Caco-2 (cell line): ENCODE data around the gene PLXDC2. TPM values are rescaled to one million over a fixed set of nuclear protein-coding genes. Genes with fewer than 3 reads are reported as not detected.

Experiments used
- BruUV-seq: library from RNA; stranded (reverse); fragments of 400-500 nt; replicated peaks from 2 replicates; lab custom pipeline; 2021; lab: Mats Ljungman, UMichigan
- CTCF ChIA-PET: fragments of 300-600 bp; sonication (Branson Sonifier 250); formaldehyde crosslinking; loops from one replicate; lab custom pipeline; 2022; ENCODE audit warnings: antibody characterized with exemption; lab: Charles Lee
- POLR2A ChIA-PET: fragments of 300-600 bp; sonication (Branson Sonifier 250); formaldehyde crosslinking; loops from one replicate; lab custom pipeline; 2022; ENCODE audit warnings: antibody characterized with exemption; lab: Charles Lee
- DNase-seq, 2 experiments: peaks; one replicate each; pipeline versions ENCODE4 v3.0.0 to v3.0.0-alpha.2; 2020 to 2022
- H3K27me3 ChIP-seq: replicated peaks from 2 replicates; pipeline ENCODE4 v1.6.0; 2011; ENCODE audit warnings: low read length; ENCODE audit not compliant: control insufficient read depth, insufficient read depth
- H3K36me3 ChIP-seq: 2 replicates; pipeline ENCODE4 v1.5.1; 2011; ENCODE audit warnings: low read length; ENCODE audit not compliant: control insufficient read depth, insufficient read depth
- H3K4me1 ChIP-seq: fragments of 250-450 bp; sonication (Bioruptor Pico); 2 replicates; pipeline ENCODE4 v1.5.1; 2020; ENCODE audit warnings: mild to moderate bottlenecking
- H3K4me3 ChIP-seq: 2 replicates; pipeline ENCODE4 v1.5.1; 2011; ENCODE audit warnings: low read depth, mild to moderate bottlenecking, control low read depth, low read length
- H3K9me3 ChIP-seq: fragments of 250-450 bp; sonication (Bioruptor Pico); 2 replicates; pipeline ENCODE4 v1.5.1; 2020; ENCODE audit warnings: mild to moderate bottlenecking, moderate library complexity
- H3K27ac Mint-ChIP-seq: one replicate; pipeline ENCODE4 v1.8.0; 2022; ENCODE audit warnings: mixed read lengths; ENCODE audit not compliant: unreplicated experiment
- H3K27me3 Mint-ChIP-seq: one replicate; pipeline ENCODE4 v1.8.0; 2022; ENCODE audit warnings: mixed read lengths; ENCODE audit not compliant: insufficient read depth, unreplicated experiment
- H3K36me3 Mint-ChIP-seq: one replicate; pipeline ENCODE4 v1.8.0; 2022; ENCODE audit warnings: mild to moderate bottlenecking, mixed read lengths; ENCODE audit not compliant: insufficient read depth, unreplicated experiment
- H3K4me1 Mint-ChIP-seq: one replicate; pipeline ENCODE4 v1.8.0; 2022; ENCODE audit warnings: low read depth, mixed read lengths; ENCODE audit not compliant: unreplicated experiment
- H3K4me3 Mint-ChIP-seq: one replicate; pipeline ENCODE4 v1.8.0; 2022; ENCODE audit warnings: mild to moderate bottlenecking, moderate library complexity, mixed read lengths; ENCODE audit not compliant: unreplicated experiment
- H3K9me3 Mint-ChIP-seq: one replicate; pipeline ENCODE4 v1.8.0; 2022; ENCODE audit warnings: mixed read lengths; ENCODE audit not compliant: unreplicated experiment
- intact Hi-C: fragments of 100-400 bp; cut with micrococcal nuclease; formaldehyde crosslinking; loops from one replicate; pipeline ENCODE4 v1.10.0; 2022; ENCODE audit not compliant: unreplicated experiment
- total RNA-seq: library from RNA; stranded (reverse); gene quantifications from 2 replicates; pipeline ENCODE4 v1.2.3, GENCODE V29; 2022
- TF ChIP-seq, protein P1 (sequence below), 2 experiments: fragments of 200-600 bp in 1 of 2; IDR thresholded peaks; 1 replicate in 1 of 2; 2 replicates in 1 of 2; pipeline versions ENCODE4 v1.5.1 to v1.8.0; 2011 to 2022; ENCODE audit warnings: antibody characterized with exemption in 1 of 2, control low read depth in 1 of 2, inconsistent platforms in 1 of 2, low read depth in 1 of 2, low read length in 1 of 2, mild to moderate bottlenecking in 1 of 2, moderate library complexity in 1 of 2; ENCODE audit not compliant: insufficient read depth in 1 of 2, severe bottlenecking in 1 of 2, unreplicated experiment in 1 of 2

PLXDC2 gene
- total RNA-seq, 1 experiment from 2014 or later, result 0.54 TPM

DNA sequence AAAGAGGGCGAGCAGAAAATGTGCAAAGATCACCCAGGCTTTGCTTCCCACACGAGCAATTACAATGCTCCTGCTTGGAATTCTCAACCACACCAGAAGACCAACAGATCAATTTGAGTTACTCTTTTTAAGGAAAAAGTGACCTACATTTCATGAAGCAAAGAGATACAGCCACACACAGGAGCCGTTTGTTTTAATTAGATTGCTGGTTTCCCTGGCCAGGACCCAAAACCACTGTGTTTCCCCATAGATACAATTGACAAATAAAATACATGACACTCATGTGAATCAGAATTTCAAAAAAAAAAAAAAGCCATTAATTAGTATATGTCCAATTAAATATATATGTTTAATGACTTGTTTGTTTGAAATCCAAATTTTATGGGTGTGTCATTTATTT is 458.3 kb downstream of the PLXDC2 start:
- DNase-seq, result no peak
- BruUV-seq, result no TSS peak
- Mint-ChIP-seq H3K36me3 (no peaks in the 10 kb centered on the region), H3K4me3 (no peak overlapping the region), H3K27ac (no peak overlapping the region), H3K27me3 (no peaks in the 10 kb centered on the region), H3K4me1 (peaks cover 4% of the 10 kb centered on the region), H3K9me3 (no peaks in the 10 kb centered on the region)
- TF ChIP-seq, protein P1, sequence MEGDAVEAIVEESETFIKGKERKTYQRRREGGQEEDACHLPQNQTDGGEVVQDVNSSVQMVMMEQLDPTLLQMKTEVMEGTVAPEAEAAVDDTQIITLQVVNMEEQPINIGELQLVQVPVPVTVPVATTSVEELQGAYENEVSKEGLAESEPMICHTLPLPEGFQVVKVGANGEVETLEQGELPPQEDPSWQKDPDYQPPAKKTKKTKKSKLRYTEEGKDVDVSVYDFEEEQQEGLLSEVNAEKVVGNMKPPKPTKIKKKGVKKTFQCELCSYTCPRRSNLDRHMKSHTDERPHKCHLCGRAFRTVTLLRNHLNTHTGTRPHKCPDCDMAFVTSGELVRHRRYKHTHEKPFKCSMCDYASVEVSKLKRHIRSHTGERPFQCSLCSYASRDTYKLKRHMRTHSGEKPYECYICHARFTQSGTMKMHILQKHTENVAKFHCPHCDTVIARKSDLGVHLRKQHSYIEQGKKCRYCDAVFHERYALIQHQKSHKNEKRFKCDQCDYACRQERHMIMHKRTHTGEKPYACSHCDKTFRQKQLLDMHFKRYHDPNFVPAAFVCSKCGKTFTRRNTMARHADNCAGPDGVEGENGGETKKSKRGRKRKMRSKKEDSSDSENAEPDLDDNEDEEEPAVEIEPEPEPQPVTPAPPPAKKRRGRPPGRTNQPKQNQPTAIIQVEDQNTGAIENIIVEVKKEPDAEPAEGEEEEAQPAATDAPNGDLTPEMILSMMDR (IDR thresholded peaks at IDR 0.05; ENCODE audit: insufficient read depth in 1 of 2, low read depth in 1 of 2, low read length in 1 of 2, severe bottlenecking in 1 of 2, unreplicated experiment in 1 of 2), result no peak
- Histone ChIP-seq H3K36me3 (no peaks in the 10 kb centered on the region; the same call in 1 of the 2 replicates), H3K4me1 (no peaks in the 10 kb centered on the region), H3K9me3 (no peaks in the 10 kb centered on the region), H3K27me3 (no peaks in the 10 kb centered on the region), H3K4me3 (no peak overlapping the region)
- intact Hi-C loops, result no loop called here
- ChIA-PET POLR2A (no interaction called here), CTCF (no interaction called here)

DNA sequence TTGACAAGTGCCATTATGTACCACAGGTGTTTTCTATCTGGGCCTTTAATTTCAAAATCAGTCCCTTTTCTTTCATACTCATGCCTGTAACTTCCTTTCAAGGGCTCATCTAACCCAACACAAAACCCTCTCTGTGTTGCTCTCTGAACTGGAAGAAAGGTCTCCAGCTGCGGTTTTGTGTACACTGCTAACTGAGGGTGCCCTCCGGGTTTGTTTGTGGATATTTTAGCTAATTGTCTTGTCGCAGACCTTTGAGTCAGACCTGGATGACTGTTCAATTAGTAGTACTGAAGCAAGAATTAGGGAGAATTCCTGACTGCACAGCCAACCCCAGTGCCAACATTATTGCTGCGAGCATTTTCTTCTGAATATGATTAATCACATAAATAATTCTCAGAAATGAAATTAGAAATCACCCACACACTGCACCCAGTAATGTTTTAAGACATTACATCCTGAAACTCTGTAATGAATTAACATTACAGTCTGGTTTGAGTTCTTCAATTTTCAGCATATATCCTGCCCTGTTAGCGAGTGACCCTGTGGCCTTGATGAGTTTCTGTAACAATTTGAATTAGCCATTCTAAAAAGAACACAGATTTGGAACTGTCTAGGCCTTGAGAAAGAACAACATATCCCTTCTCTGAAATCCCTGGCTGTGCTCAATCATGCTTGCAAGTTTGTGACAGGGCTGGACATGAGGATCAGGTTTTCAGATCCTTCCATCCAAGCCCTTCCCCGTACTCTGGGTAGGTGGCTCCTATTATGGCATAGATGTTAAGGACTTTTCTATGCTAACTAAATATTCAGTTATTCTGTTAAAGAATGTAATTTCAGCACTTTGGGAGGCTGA is 460.1 kb downstream of the PLXDC2 start:
- Histone ChIP-seq H3K4me3 (no peak overlapping the region), H3K36me3 (no peaks in the 10 kb centered on the region; the same call in 1 of the 2 replicates), H3K9me3 (no peaks in the 10 kb centered on the region), H3K4me1 (no peaks in the 10 kb centered on the region), H3K27me3 (no peaks in the 10 kb centered on the region)
- no peak overlapping the region for H3K27ac Mint-ChIP-seq
- H3K27me3 Mint-ChIP-seq, result no peaks in the 10 kb centered on the region
- BruUV-seq, result no TSS peak
- intact Hi-C loops, result no loop called here
- TF ChIP-seq, protein P1 (IDR thresholded peaks at IDR 0.05; ENCODE audit: insufficient read depth in 1 of 2, low read depth in 1 of 2, low read length in 1 of 2, severe bottlenecking in 1 of 2, unreplicated experiment in 1 of 2), result no peak
- no peak for DNase-seq
- H3K4me3 Mint-ChIP-seq, result no peak overlapping the region
- CTCF ChIA-PET, result no interaction called here
- POLR2A ChIA-PET, result no interaction called here
- peaks cover 4% of the 10 kb centered on the region for H3K4me1 Mint-ChIP-seq
- H3K36me3 Mint-ChIP-seq, result no peaks in the 10 kb centered on the region
- no peaks in the 10 kb centered on the region for H3K9me3 Mint-ChIP-seq

DNA sequence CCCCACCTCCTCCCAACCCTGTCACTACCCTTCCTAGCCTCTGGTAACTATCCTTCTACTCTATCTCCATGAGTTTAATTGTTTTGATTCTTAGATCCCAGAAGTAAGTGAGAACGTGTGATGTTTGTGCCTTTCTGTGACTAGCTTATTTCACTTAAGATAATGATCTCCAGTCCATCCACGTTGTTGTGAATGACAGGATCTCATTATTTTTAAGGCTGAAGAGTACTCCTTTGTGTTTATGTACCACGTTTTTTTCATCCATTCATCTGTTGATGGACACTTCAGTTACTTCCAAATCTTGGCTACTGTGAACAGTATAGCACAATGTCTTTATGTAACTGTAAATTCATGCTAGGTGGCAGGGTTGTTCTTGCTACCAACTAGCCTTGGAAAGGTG is 461.6 kb downstream of the PLXDC2 start:
- intact Hi-C loops, result no loop called here
- BruUV-seq, result no TSS peak
- no peaks in the 10 kb centered on the region for H3K27me3 ChIP-seq
- no peaks in the 10 kb centered on the region for H3K36me3 Mint-ChIP-seq
- H3K4me1 ChIP-seq, result no peaks in the 10 kb centered on the region
- ChIA-PET CTCF (no interaction called here), POLR2A (no interaction called here)
- DNase-seq, result no peak
- no peak overlapping the region for H3K4me3 ChIP-seq
- H3K4me3 Mint-ChIP-seq, result no peak overlapping the region
- no peaks in the 10 kb centered on the region for H3K9me3 ChIP-seq
- H3K36me3 ChIP-seq, result no peaks in the 10 kb centered on the region; the same call in 1 of the 2 replicates
- no peaks in the 10 kb centered on the region for H3K9me3 Mint-ChIP-seq
- H3K27me3 Mint-ChIP-seq, result peaks cover 2% of the 10 kb centered on the region
- H3K4me1 Mint-ChIP-seq, result peaks cover 4% of the 10 kb centered on the region
- TF ChIP-seq, protein P1 (IDR thresholded peaks at IDR 0.05; ENCODE audit: insufficient read depth in 1 of 2, low read depth in 1 of 2, low read length in 1 of 2, severe bottlenecking in 1 of 2, unreplicated experiment in 1 of 2), result no peak
- H3K27ac Mint-ChIP-seq, result no peak overlapping the region
